OCI-LY7 (cell line): ENCODE results near the gene FNBP1. TPM values are rescaled to one million over a fixed set of nuclear protein-coding genes. Genes with fewer than 3 reads are reported as not detected.
"Not testable (repeated sequence)": the region's sequence is repeated elsewhere in the genome, so short reads cannot be mapped to it uniquely, and the experiment has no call there.

ENCODE experiments used
- BruUV-seq: library from RNA; stranded (reverse); fragments of 400-500 nt; replicated peaks from 2 replicates; lab custom pipeline; 2021; lab: Mats Ljungman, UMichigan
- CTCF ChIA-PET: fragments of 300-600 bp; sonication (Branson Sonifier 250); formaldehyde crosslinking; loops from one replicate; lab custom pipeline; 2022; ENCODE audit warnings: antibody characterized with exemption; ENCODE audit not compliant: unreplicated experiment; lab: Charles Lee
- POLR2A ChIA-PET: fragments of 300-600 bp; sonication (Branson Sonifier 250); formaldehyde crosslinking; loops from one replicate; lab custom pipeline; 2022; ENCODE audit warnings: antibody characterized with exemption; lab: Charles Lee
- DNase-seq: peaks from one replicate; pipeline ENCODE4 v3.0.0-alpha.2; 2015; ENCODE audit warnings: low spot score
- H2AFZ ChIP-seq: fragments of 200-600 bp; sonication (generic), shearing (Covaris generic); 2 replicates; pipeline ENCODE4 v1.6.1; 2014; ENCODE audit warnings: mild to moderate bottlenecking, antibody characterized with exemption, low read length, moderate library complexity
- H3K27ac ChIP-seq: fragments of 200-600 bp; sonication (generic); 2 replicates; pipeline ENCODE4 v1.5.1; 2014; ENCODE audit warnings: mixed run types, low read depth, mild to moderate bottlenecking, moderate library complexity, low read length, inconsistent platforms; ENCODE audit not compliant: poor library complexity, severe bottlenecking
- H3K36me3 ChIP-seq: fragments of 200-600 bp; sonication (generic); 2 replicates; pipeline ENCODE4 v1.6.1; 2014; ENCODE audit warnings: mild to moderate bottlenecking, antibody characterized with exemption, low read length, moderate library complexity, mixed read lengths; ENCODE audit not compliant: insufficient read depth
- H3K4me1 ChIP-seq: fragments of 200-600 bp; sonication (generic); 2 replicates; pipeline ENCODE4 v1.5.1; 2014; ENCODE audit warnings: mild to moderate bottlenecking, low read length; ENCODE audit not compliant: insufficient read depth, poor library complexity, severe bottlenecking
- H3K4me2 ChIP-seq: fragments of 200-600 bp; sonication (generic); 2 replicates; pipeline ENCODE4 v1.6.1; 2014; ENCODE audit warnings: mild to moderate bottlenecking, low read length
- H3K4me3 ChIP-seq: fragments of 200-600 bp; sonication (generic); 2 replicates; pipeline ENCODE4 v1.5.1; 2014; ENCODE audit warnings: mild to moderate bottlenecking, low read depth, low read length; ENCODE audit not compliant: poor library complexity, severe bottlenecking
- H3K79me2 ChIP-seq: fragments of 200-600 bp; sonication (generic); 2 replicates; pipeline ENCODE4 v1.6.1; 2016; ENCODE audit warnings: low read depth, mild to moderate bottlenecking, low read length, moderate library complexity, mixed read lengths; ENCODE audit not compliant: insufficient read depth
- H3K9me2 ChIP-seq: fragments of 200-600 bp; sonication (generic); 2 replicates; pipeline ENCODE4 v1.6.1; 2016; ENCODE audit warnings: mild to moderate bottlenecking, low read length, mixed read lengths; ENCODE audit not compliant: insufficient read depth
- H3K9me3 ChIP-seq: fragments of 200-600 bp; sonication (generic); 2 replicates; pipeline ENCODE4 v1.6.1; 2014; ENCODE audit warnings: mild to moderate bottlenecking, mixed run types, low read length, mixed read lengths
- H4K20me1 ChIP-seq: fragments of 200-600 bp; sonication (generic); 2 replicates; pipeline ENCODE4 v1.6.1; 2014; ENCODE audit warnings: mild to moderate bottlenecking, antibody characterized with exemption, low read length, moderate library complexity, mixed read lengths; ENCODE audit not compliant: insufficient read depth
- CTCF ChIP-seq: fragments of 200-600 bp; sonication (generic); conservative IDR thresholded peaks from 2 replicates; pipeline ENCODE4 v1.5.1; 2014; ENCODE audit warnings: mild to moderate bottlenecking, antibody characterized with exemption, low read length, moderate library complexity, mixed read lengths
- EZH2phosphoT487 ChIP-seq: fragments of 200-600 bp; sonication (generic); IDR thresholded peaks from 2 replicates; pipeline ENCODE4 v1.6.1; 2018; ENCODE audit warnings: low read depth, borderline replicate concordance, mild to moderate bottlenecking, mixed run types, antibody characterized with exemption, low read length, moderate library complexity, mixed read lengths
- intact Hi-C: fragments of 100-400 bp; cut with micrococcal nuclease; formaldehyde crosslinking; loops from one replicate; pipeline ENCODE4 v1.10.0; 2022; ENCODE audit not compliant: unreplicated experiment
- total RNA-seq, 2 experiments: library from RNA; depleted of rRNA in 1 of 2; stranded (reverse); fragments of >200 nt in 1 of 2; shearing (Covaris generic) in 1 of 2; gene quantifications; 2 replicates each; pipeline ENCODE4 v1.2.3, GENCODE V29; 2014 to 2022

The FNBP1 gene
- total RNA-seq, 2 experiments from 2014 or later, result 93.3 to 164 TPM

- H3K27ac ChIP-seq, result no peak overlapping the region
- peaks cover 92% of the 10 kb centered on the region for H3K36me3 ChIP-seq
- no peaks in the 10 kb centered on the region for H3K9me3 ChIP-seq
- no peak for DNase-seq
- no TSS peak for BruUV-seq
- peaks cover 9% of the 10 kb centered on the region; the same call in 1 of the 2 replicates for H3K79me2 ChIP-seq
- H3K9me2 ChIP-seq, result no peaks in the 10 kb centered on the region
- no peaks in the 10 kb centered on the region for H4K20me1 ChIP-seq
- H2AFZ ChIP-seq, result no peak overlapping the region
- ChIA-PET CTCF (no interaction called here), POLR2A (no interaction called here)
- H3K4me1 ChIP-seq, result peaks cover 5% of the 10 kb centered on the region
- H3K4me2 ChIP-seq, result no peak overlapping the region
- no peak for TF ChIP-seq CTCF
- no peak for TF ChIP-seq EZH2phosphoT487
- H3K4me3 ChIP-seq, result no peak overlapping the region
- intact Hi-C loops, result no loop called here
Measured at GRCh38 chr9:129952337-129952736, 90.7 kb downstream of the FNBP1 start.

- TF ChIP-seq EZH2phosphoT487, result no peak
- no peak for TF ChIP-seq CTCF
- peaks cover 13% of the 10 kb centered on the region; the same call in 1 of the 2 replicates for H3K79me2 ChIP-seq
- no peak overlapping the region for H3K27ac ChIP-seq
- POLR2A ChIA-PET, result no interaction called here
- CTCF ChIA-PET, result no interaction called here
- no peaks in the 10 kb centered on the region for H3K9me2 ChIP-seq
- H4K20me1 ChIP-seq, result no peaks in the 10 kb centered on the region
- intact Hi-C loops, result no loop called here
- H3K4me1 ChIP-seq, result peaks cover 21% of the 10 kb centered on the region
- BruUV-seq, result no TSS peak
- no peaks in the 10 kb centered on the region for H3K9me3 ChIP-seq
- peaks cover 92% of the 10 kb centered on the region for H3K36me3 ChIP-seq
- H3K4me2 ChIP-seq, result no peak overlapping the region
- DNase-seq, result no peak
- H2AFZ ChIP-seq, result no peak overlapping the region
- H3K4me3 ChIP-seq, result no peak overlapping the region
Measured at GRCh38 chr9:129949821-129950220, 93.2 kb downstream of the FNBP1 start.

- H3K4me2 ChIP-seq, DNase-seq, H3K9me2 ChIP-seq, H3K27ac ChIP-seq, H3K4me3 ChIP-seq, H3K79me2 ChIP-seq, H3K9me3 ChIP-seq, CTCF ChIA-PET, BruUV-seq, H4K20me1 ChIP-seq, H2AFZ ChIP-seq, intact Hi-C loops: not testable (repeated sequence)
- POLR2A ChIA-PET, result interaction anchor here (0.6 to 1.4 kb wide), 2 partner anchors 15 to 60 kb away, joined by 5 to 8 read pairs; no protein-coding TSS in a partner anchor
- Histone ChIP-seq H3K4me1 (peaks cover 24% of the 10 kb centered on the region), H3K36me3 (peaks cover 93% of the 10 kb centered on the region)
Measured at GRCh38 chr9:129948626-129949025, 94.4 kb downstream of the FNBP1 start.
